NCI-H524 (cell line): ENCODE measurements around the gene ARPC4.
A peak's percentile ranks its signal among the peaks of the same experiment; 100 is the strongest.
"Not testable (repeated sequence)": the region's sequence is repeated elsewhere in the genome, so short reads cannot be mapped to it uniquely, and the experiment has no call there.

Source experiments
- DNase-seq, 2 experiments: peaks; one replicate each; lab custom pipeline; 2025; lab: John Stamatoyannopoulos, UW

Gene ARPC4

GRCh38 chr3:9820946-9821345, 28.1 kb downstream of the ARPC4 start:
- peak in 1 of 2 experiments; percentile 62 for DNase-seq

DNA sequence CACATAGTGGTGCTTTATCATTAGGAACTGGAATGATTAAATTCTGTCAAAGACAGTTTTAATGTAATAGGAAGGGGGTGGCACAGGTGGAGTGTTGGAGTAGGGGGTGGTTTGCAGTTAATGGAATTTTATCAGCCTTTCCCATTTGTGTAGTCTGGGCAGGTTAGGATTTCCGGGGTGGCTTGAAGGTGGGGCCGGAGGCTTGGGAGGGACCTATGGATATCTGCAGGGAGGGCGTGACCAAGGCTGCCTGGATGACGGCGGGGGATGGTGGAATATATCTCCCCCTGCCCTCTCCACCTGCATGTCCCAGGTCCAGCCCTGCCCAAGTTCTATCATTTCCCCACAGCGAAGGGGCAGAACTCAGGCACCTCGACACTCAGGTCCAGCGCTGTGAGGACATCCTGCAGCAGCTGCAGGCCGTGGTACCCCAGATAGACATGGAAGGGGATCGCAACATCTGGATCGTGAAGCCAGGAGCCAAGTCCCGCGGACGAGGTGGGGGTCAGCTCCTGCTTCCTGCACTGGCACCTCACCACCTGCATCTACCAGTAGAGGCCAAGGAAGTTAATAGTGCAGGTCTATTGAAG, 32.7 kb downstream of the ARPC4 start:
- DNase-seq, result no peak

GRCh38 chr3:9826815-9827573, 34.1 kb downstream of the ARPC4 start:
- peak; percentile 16 to 60 for DNase-seq

DNA sequence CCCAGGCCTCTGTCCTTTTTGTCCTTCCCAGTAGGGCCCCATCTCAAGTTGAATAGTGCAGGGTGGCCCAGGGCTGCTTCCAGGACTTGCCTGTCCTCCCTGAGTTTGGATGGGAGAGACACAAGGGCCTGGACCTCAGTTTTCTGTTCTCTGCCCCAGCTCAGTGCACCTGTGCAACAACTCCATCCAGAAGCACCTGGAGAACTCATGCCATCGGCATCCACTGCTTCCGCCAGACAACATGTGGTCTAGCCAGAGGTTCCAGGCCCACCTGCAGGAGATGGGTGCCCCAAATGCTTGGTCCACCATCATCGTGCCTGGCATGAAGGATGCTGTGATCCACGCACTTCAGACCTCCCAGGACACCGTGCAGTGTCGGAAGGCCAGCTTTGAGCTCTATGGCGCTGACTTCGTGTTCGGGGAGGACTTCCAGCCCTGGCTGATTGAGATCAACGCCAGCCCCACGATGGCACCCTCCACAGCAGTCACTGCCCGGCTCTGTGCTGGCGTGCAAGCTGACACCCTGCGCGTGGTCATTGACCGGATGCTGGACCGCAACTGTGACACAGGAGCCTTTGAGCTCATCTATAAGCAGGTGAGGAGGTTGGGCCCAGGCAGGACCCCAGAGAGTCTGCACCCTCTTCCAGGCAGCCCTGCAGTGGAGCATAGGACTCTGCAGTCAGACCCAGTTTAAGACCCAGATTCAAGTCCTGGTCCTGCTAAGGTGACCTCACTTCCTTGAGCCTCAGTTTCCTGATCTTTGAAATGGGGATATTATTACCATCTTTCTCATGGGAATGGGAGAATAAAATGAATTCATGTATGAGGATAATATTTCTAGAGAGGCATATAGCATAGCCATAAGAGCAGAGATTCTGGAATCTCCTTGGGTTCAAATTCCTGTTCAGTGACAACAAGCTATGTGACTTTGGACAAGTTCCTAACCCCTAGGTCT, 36.2 kb downstream of the ARPC4 start:
- DNase-seq, result no peak

GRCh38 chr3:9831253-9831652, 38.4 kb downstream of the ARPC4 start:
- no peak for DNase-seq

- no peak for DNase-seq
Observed at GRCh38 chr3:9833078-9833477, 40.2 kb downstream of the ARPC4 start.

GRCh38 chr3:9834520-9835380, 41.9 kb downstream of the ARPC4 start:
- no peak for DNase-seq

DNA sequence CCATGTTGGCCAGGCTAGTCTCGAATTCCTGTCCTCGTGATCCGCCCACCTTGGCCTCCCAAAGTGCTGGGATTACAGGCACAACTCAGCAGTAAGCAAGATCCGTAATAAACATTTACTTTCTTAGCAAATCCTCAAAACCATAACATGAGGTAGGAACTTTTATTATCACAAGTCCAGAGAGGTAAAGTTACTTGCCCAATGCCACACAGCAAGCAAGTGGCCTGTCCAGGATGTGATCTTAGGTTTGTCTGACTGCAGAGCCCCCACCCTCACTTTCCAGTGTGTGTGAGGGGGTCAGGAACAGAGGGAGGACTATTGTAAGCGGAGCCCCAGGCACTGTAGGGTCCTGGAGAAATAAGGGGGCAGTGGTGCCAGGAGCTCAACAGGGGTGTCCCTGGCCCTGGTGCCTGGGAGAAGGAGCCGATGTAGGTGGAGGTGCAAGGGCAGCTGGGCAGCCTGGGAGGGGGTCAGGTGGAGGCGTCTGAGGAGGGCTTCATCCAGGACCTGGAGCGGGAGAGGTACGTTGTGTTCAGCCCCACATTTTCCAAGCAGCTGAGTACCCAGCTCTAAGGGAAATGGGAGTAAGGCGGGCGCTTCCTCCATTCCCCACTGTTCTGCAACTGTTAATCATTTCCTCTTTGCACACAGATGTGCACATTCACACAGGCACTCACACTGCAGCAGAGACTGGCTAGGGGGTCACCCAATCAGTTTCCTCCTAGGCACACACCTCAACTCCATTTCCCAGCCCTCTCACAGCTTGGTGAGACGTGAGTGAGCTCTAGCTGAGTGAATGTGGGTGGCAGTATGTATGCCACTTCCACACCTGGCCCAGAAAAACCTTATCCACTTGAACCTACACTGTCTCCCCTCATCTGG, 45.1 kb downstream of the ARPC4 start:
- no peak for DNase-seq

- no peak for DNase-seq
Observed at GRCh38 chr3:9838856-9839255, 46.0 kb downstream of the ARPC4 start.

DNA sequence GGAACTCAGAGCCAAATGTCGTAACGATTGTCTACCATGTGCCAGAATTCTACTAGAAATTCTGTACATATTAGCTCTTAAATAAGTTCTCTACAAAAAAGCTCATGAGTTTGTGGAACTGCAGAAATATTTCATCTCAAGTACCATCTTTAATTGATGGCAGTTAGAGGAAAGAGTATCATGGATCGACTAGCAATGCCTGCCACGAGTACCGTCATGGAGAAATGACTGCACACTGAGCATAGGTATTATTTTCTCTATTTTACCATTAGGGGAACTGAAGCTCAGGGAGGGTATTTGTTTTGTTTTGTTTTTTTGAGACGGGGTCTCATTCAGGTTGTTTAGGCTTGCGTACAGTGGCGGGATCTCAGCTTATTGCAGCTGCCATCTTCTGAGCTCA, 48.1 kb downstream of the ARPC4 start:
- DNase-seq, result no peak

DNA sequence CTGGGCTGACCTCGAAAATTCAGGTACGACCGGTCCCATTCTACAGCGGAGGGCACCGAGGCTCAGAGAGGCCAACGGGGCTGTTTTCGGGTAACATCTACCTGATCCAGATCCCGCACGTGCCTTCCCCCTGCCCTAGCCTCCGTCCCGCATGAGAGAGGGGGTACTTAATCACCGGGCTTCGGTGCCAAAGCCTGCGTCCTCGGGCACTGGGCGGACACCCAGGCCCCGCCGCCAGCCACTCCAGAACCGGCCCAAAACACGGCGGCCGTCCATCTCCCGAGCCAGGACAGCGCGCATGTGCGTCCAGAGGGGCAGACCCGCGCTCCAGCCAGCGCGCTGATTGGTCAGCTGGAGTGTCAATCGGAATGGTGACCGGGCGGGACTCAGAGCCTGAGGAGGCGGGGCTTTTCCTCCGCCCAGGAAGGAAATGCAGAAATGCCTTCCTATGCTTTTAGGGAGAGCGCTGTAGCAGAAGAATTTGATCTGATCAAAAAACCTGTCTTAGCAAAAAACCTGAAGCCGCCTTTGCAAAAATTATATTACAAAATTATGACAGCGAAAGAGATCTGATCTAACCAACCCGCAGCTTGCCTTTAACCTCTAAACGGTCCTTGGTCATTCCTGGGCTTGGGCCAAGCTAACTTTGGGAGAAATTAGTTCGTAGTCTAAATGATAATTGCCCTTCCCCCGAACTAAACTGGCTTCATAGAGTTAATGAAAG, 51.0 kb downstream of the ARPC4 start, which contains the start of gene RPUSD3:
TSS of gene RPUSD3 (minus strand) at position 294 of the 724 bp plus-strand sequence. CDS start at position 276, 18 bp downstream.
- peak; percentile 69 to 92 for DNase-seq

- no peak for DNase-seq
Observed at GRCh38 chr3:9846231-9846630, 53.3 kb downstream of the ARPC4 start.

GRCh38 chr3:9846931-9847488, 54.1 kb downstream of the ARPC4 start:
- no peak for DNase-seq

GRCh38 chr3:9847870-9848269, 55.0 kb downstream of the ARPC4 start:
- DNase-seq, result peak in 1 of 2 experiments; percentile 43

DNA sequence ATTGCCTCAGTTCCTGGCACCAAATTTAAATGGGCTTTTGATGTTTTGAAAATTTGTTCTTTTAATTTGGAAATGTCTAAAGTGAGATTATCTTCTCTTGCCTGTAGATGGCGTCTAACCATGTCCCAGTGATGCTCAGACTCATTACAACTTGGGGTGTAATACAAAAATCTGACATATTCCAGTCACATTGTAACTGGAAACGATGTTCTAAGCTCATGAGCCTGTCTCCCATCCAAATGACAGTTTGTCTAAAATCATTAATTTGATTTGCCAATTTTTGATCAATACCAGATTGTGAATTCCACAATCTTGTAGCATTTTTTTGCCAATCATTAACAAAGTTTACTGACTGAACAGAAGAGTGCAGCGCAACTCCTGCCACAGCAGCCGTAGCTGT, 56.0 kb downstream of the ARPC4 start:
- peak in 1 of 2 experiments; percentile 16 for DNase-seq

GRCh38 chr3:9851383-9851782, 58.5 kb downstream of the ARPC4 start:
- not testable (repeated sequence) for DNase-seq

DNA sequence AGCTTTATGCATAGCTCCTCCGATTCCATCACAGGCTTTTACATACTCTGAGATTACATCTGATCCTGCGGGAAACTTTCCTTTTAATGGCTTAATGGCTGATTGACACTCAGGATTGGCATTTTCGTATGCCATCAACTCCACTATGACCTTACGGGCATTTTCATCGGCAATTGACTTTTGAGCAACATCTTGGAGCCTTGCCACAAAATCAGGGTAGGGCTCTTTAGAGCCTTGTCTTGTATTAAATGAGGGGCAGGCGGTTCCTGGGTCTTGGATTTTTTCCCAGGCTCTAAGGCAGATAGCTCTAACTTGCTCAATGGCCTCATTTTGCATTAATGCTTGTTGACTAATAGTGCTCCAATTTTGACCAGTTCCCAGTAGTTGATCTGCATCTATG, 59.0 kb downstream of the ARPC4 start:
- DNase-seq, result not testable (repeated sequence)

DNA sequence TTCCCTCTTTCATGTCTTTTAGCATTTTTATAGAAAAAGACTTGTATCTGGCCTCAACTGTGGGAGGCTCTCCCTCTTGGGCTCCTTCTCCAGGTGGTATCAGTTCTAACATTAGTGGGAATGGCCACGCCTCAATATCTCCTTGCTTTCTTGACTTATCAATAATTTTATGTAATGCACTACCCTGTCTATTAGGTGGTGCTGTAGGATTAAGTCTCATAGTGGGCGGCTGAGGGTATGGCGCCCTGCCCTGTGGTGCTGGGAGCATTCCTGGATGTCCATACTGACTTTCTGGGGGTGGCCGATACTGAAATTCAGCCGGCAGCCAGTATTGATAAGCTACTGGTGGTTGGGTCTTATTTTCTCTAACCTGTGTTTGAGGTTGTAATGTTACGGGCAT, 59.6 kb downstream of the ARPC4 start:
- no peak for DNase-seq

DNA sequence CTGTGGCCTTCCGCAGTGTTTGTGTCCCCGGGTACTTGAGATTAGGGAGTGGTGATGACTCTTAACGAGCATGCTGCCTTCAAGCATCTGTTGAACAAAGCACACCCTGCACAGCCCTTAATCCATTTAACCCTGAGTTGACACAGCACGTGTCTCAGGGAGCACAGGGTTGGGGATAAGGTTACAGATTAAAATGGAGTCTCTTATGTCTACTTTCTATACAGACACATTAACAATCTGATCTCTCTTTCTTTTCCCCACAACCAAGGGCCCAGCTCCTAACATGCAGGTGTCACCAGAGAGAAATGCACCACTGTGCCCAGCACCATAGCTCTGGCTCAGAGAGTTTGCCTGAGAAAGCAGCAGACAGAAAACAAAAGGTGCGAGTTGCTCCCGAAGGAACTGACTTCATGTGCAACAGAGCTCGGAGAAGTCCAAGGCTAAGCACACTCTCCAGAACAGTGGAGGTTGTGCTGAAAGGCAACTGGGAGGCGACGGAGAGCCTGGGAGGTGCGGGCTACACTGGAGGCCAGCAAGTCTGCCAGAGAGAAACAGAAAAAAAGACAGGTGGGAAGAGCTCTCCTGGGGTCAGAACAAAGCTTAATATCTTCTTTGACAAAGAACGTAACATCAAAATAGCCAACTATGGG, 61.5 kb downstream of the ARPC4 start:
- peak; percentile 65 to 88 for DNase-seq
